NCI-H187 (cell line): Measurements from ENCODE around the gene DOP1B.
"Not testable (repeated sequence)": the region's sequence is repeated elsewhere in the genome, so short reads cannot be mapped to it uniquely, and the experiment has no call there.

ENCODE experiments used
- DNase-seq, 2 experiments: peaks; one replicate each; lab custom pipeline; 2025; lab: John Stamatoyannopoulos, UW

The DOP1B gene, protein sequence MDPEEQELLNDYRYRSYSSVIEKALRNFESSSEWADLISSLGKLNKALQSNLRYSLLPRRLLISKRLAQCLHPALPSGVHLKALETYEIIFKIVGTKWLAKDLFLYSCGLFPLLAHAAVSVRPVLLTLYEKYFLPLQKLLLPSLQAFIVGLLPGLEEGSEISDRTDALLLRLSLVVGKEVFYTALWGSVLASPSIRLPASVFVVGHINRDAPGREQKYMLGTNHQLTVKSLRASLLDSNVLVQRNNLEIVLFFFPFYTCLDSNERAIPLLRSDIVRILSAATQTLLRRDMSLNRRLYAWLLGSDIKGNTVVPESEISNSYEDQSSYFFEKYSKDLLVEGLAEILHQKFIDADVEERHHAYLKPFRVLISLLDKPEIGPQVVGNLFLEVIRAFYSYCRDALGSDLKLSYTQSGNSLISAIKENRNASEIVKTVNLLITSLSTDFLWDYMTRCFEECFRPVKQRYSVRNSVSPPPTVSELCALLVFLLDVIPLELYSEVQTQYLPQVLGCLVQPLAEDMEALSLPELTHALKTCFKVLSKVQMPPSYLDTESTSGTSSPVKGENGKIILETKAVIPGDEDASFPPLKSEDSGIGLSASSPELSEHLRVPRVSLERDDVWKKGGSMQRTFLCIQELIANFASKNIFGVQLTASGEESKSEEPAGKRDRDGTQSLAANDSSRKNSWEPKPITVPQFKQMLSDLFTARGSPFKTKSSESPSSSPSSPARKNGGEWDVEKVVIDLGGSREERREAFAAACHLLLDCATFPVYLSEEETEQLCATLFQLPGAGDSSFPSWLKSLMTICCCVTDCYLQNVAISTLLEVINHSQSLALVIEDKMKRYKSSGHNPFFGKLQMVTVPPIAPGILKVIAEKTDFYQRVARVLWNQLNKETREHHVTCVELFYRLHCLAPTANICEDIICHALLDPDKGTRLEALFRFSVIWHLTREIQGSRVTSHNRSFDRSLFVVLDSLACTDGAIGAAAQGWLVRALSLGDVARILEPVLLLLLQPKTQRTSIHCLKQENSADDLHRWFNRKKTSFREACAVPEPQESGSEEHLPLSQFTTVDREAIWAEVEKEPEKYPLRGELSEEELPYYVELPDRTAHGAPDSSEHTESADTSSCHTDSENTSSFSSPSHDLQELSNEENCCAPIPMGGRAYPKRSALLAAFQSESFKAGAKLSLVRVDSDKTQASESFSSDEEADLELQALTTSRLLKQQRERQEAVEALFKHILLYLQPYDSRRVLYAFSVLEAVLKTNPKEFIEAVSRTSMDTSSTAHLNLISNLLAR (N-terminal part only)

DNA sequence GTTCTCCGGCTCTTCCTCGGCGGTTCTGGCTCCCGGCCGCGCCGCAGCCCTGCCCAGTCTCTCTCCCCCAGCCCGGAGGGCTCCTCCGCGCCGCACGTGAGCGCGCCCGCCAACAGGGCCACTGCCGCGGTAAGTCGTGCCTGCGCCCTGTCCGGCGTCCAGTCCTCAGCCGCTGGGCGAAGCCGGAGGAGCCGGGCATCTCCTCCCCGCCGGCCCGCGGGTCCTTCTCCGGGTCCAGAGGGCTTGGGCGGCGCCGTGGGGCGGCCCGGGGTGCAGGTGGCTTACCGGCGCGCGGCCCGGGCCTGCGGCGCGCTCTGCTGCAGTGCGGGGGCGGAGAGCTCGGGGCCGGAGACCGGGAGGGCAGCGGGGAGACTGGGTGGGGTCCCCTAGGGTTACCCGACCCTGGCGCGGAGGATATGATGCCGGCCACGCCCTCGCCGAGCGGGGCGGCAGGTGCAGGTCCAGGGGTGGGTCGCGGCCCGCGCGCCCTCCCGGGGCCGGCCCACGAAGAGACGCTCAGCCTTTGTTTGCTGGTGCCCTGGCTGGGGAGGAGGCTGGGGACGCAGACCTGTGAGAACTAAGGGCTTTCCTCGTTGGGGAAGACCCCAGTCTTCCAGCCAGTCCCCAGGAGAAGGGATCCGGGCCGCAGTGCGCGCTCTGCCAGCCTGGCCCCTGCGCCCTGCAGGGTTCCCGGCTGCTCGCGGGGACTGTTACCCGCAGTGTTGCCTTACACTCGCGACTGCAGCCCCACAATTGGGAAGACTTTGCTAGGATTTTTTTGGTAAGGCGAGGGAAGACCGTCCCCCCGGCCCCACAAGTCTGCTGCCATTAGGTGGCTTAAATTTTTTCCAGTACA lies at the start of gene DOP1B:
Gene DOP1B (plus strand): TSS at position 10 of the 856 bp plus-strand sequence. CDS start 7,910 bp downstream, outside the sequence.
- peak in 1 of 2 experiments; percentile 51 for DNase-seq

DNA sequence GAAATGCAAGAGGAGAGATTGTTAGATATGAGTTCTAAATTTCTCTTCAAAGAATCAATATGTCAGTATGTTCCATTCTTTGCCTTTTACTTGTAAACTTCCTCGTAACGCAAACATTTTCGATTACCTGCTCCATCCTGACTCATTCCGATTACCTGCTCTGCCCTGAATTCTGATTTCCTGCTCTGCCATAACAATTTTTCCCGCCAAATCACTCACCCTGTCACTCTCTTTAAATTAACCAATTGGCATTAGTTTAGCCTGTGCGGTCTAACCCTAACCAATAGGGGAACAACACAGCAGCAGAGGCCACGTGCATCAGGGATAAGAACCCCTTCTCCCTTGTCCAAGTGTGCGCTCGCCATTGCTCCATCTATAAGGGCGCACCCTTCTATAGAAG lies 46.8 kb upstream of the DOP1B start:
- no peak for DNase-seq

DNA sequence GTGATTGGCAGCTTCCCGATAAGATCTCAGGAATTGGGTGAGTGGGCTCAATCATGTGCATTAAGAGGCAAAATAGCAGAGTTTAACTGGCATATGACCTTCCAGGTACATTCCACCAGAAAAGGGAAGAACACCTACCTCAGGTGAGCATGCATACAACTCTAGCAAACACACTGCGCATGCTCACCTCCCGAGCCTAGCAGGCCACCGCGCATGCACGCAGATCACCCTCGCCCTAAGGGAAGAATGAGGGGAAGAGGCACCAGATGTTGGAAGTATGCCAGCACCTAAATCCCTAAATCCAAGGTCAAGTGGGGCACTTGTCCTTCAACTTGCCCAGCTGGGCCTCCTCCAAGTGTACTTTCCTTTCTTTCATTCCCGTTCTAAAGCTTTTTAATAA lies 45.4 kb upstream of the DOP1B start:
- no peak for DNase-seq

DNA sequence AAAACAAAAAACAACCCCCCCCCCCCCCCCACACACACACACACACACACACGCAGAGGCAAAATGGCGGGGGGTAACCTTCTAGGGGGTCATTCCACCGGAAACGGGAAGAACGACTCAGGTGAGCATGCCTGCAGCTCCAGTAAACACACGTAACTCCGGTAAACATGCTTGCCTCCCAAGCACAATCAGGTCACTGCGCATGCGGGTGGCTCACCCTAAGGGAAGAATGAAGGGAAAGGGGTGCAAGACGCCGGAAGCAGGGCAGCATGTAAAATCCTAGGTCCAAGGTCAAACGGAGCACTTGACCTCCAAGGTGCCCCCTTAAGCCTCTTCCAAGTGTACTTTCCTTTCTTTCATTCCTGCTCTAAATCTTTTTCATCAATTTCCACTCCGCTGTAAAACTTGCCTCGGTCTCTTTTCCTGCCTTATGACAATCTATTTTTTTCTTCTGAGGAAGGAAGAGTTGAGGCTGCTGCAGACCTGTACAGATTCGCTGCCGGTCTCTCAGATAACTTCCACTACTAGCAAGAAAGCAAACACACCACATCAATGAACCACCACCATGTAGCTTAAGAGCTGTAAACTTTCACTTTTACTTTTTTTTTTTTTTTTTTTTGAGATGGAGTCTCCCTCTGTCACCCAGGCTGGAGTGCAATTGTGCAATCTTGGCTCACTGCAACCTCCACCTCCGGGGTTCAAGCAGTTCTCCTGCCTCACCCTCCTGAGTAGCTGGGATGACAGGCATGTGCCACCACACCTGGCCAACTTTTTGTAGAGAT lies 42.8 kb upstream of the DOP1B start:
- DNase-seq, result peak; percentile 23 to 32

DNA sequence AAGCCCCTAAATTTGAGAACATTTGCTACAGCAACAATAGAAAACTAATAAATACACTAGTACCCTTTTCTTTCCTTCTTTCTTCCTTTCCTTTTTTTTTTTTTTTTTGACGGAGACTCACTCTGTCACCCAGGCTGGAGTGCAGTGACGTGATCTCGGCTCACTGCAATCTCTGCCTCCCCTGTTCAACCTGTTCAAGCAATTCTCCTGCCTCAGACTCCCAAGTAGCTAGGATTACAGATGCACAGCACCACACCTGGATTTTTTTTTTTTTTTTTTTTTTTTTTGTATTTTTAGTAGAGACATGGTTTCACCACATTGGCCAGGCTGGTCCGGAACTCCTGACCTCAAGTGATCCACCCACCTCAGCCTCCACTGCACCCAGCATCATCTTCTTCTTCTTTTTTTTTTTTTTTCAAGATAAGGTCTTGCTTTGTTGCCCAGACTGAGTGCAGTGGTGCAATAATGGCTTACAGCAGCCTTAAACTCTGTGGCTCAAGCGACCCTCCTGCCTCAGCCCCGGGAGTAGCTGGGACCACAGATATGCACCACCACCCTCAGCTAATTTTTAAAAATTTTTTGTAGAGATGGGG lies 41.4 kb upstream of the DOP1B start:
- DNase-seq, result no peak

DNA sequence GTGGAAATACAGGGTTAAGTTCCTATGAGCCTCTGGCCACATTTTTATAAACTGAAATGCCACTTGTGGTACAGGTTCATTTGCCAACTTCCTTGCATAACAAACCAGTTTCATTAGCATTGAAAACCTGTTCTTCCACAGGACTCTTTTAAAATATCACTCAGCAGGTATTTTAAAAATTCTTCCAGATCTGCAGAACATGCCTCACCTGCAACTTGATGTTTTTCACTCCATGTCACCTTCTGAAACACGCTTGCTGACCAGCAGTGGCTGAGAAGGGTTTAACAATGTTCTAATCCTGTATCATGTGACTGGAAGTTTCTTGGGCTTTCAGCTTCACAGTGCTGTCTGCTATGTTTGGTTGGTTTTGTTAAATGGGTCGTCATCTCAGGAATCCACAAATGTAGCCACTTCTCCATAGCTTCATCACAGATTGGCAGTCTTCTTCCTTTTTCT lies 39.3 kb upstream of the DOP1B start:
- DNase-seq, result no peak

DNA sequence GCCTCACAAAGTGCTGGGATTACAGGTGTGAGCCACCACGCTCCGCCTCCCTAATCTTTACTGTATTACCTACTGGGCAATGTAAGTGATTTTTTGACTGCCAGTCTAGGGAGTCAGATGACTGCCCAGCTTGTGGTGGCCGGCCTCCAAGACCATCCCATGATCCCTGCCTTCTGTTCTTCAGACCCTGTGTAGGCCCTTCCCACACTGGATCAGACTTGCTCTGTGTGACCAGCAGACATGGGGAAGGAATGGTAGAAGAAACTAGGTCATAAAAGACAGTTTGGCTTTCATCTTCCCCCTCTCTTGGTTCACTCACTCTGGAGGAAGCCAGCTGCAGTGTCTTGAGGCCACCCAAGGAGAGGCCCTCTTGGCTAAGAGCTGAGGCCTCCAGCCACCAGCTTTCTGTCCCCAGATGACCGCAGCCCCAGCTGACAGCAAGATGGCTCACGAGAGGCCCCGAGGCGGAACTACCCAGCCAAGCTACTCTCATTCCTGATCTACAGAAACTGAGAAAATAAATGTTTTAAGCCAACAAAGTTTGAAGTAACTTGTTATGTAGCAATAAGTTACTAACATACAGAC lies 36.2 kb upstream of the DOP1B start:
- no peak for DNase-seq

DNA sequence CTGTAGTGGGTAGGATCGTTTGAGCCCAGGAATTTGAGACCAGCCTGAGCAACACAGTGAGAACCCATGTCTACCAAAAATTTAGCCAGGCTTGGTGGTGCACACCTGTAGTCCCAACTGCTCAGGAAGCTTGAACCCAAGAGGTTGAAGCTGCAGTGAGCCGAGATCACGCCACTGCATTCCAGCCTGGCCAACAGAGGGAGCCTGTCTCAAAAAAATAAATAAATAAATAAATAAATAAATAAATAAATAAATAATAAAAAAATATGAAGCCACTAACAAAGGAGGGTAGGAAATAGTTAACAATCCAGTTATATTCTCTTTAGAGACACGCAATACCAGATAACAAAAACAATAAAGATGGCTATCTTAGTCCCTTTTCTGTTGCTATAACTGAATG lies 33.6 kb upstream of the DOP1B start:
- DNase-seq, result no peak

DNA sequence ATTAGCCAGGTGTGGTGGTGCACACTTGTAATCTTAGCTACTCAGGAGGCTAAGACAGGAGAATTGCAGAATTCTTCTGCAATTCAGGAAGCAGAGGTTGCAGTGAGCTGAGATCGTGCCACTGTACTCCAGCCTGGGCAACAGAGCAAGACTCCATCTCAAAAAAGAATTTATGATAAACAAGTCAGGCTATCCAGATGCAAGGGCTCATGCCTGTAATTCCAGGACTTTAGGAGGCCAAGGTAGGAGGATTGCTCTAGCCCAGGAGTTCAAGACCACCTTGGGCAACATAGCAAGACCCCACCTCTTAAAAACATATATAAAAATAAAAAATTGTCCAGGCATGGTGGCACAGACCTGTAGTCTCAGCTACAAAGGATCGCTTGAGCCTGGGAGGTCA lies 32.2 kb upstream of the DOP1B start:
- no peak for DNase-seq

DNA sequence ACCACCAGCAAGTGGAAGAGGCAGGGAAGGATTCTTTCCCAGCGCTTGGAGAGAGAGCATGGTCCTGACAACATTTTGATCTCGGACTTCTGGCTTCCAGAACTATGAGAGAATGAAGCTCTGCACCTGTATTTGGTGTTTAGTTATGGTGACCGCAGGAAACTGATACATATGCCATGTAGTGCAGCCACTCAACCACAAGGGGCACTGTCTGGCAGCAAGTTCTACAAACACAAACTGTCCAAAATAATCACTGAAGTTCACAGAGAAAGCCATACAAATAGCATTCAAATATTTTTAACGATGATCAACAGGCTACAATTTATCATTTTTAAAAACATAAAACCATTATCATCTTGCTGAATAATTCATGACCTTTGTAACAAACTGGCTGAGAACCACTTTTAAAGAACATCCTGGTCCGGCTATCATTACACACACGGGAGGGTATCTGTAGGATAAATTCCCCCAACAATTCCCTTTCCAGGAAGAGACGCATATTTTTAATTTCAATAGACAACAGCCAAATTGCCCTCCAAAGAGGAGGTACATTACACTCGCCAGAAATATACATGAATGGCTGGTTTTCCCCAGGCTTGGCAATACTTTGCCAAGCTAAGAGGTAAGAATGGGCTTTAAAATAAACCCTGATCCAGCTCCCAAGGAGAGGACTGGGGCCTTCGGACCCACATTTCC lies 31.0 kb upstream of the DOP1B start:
- peak; percentile 35 to 50 for DNase-seq

DNA sequence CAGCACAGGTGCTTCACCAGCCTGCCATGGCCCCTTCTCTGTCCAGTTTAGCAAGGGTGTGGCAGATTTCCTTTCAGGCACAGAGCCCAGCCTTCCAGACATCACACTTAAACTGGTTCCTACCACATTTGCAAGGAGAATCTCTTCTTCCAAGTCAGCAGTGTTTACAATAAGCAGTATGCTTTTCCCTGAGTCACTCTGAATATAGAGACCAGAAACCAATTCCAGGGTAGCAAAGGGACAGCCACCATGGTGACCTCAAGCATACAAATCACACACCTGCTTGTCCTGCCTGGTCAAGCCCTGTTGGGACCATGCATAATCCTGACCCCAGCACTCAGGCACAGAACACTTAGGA lies 30.4 kb upstream of the DOP1B start:
- no peak for DNase-seq

DNA sequence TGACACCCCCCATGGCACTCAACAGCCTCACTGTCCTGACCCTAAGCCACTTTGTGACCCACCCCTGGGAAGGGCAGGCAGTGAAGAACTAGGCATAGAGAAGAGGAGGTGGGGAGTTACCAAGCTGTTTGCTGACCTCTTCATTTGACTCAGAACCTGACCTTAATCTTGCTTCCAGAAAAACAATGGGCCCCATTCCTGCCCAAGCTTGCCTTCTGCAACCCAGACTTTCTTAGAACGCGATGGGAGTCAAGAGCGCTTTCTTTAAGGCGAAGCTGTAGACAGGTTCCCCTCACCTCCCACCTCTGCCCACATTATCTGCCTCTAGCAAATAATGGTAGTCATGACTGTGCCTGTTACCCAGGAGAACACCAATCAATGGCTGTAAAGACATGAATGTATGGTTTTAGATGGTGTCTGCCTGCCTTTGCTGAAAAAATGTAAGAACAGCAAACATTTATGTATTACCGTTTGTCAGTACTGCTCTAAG lies 30.0 kb upstream of the DOP1B start:
- DNase-seq, result no peak

DNA sequence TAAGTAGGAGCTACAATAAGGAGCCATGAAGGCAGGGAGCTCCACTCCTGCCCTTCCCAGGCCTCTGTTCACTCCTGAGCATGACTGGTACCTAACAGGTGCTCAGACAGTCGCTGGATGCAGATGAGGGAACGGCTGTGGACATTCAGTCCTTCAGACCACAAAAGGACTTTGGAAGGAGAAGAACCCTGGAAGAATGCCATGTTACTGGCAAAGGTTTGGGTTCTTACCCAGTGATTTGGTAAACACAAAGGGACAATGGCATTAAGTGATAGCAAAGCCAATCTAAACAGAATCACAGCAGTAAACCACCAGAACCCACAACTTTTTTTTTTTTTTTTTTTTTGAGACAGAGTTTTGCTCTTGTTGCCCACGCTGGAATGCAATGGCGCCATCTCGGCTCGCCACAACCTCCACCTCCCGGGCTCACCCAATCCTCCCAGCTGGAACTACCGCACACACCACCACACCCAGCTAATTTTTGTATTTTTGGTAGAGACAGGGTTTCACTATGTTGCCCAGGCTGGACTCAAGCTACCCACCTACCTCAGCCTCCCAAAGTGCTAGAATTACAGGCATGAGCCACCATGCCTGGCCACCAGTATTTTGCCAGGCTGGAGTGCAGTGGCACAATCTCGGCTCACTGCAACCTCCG lies 29.2 kb upstream of the DOP1B start:
- DNase-seq, result no peak

DNA sequence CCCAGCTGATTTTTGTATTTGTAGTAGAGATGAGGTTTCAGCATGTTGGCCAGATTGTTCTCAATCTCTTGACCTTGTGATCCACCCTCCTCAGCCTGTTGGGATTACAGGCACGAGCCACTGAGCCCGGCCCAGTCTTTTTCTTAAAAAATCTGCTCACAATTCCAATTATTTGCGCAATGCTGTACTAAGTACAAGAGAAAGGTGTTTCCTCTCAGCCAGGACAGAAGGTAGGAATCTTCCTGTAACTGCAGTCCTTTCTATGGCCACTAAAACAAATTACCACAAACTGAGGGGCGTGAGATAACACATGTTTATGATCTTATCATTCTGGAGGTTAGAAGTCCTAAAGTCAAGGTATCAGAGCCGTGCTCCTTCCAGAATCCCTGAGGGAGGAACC lies 28.6 kb upstream of the DOP1B start:
- DNase-seq, result no peak

DNA sequence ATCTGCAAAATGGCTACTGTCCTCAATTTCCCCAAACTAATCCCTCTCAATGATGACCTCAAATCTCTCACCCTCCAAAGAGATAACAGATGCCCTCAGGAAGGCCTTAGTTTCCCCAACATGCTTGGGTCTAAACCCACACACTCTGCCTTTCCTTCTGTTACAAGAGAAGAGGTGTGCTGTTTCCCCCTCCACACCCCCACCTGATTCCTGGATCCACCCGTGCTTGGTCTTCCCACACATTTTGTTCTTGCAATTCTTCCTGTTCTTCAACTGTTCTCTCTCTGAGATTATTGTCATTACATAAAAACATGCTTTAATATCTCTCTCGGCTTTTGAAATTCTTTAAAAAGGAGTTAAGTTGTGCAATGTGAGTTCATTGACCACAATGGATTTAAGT lies 27.4 kb upstream of the DOP1B start:
- no peak for DNase-seq

DNA sequence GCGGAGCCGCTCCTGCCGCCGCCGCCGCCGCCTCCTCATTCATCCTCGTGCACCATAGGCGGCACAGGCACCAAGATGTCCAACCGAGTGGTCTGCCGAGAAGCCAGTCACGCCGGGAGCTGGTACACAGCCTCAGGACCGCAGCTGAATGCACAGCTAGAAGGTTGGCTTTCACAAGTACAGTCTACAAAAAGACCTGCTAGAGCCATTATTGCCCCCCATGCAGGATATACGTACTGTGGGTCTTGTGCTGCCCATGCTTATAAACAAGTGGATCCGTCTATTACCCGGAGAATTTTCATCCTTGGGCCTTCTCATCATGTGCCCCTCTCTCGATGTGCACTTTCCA lies 26.2 kb upstream of the DOP1B start:
- DNase-seq, result not testable (repeated sequence)

DNA sequence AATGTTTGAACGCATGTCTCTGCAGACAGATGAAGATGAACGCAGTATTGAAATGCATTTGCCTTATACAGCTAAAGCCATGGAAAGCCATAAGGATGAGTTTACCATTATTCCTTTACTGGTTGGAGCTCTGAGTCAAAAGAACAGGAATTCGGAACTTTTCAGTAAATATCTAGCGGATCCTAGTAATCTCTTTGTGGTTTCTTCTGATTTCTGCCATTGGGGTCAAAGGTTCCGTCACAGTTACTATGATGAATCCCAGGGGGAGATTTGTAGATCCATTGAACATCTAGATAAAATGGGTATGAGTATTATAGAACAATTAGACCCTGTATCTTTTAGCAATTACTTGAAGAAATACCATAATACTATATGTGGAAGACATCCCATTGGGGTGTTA lies 25.8 kb upstream of the DOP1B start:
- not testable (repeated sequence) for DNase-seq

DNA sequence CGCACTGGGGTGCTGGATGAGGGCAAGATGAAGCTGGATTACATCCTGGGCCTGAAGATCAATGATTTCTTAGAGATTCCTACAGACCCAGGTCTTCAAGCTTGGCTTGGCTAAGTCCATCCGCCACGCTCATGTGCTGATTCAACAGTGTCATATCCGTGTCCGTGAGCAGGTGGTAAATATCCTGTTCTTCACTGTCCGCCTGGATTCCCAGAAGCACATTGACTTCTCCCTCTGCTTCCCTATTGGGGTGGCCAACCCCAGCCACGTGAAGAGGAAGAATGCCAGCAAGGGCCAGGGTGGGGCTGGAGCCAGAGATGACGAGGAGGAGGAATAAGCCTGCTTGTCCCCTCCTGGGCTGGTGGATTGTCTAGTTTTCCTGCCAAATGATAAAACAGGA lies 23.9 kb upstream of the DOP1B start:
- no peak for DNase-seq
